Measurements from ENCODE around the gene PPP2R2C.

PPP2R2C gene

GRCh38 chr4:6395466-6396228 lies 76.8 kb downstream of the PPP2R2C start:
- no peak overlapping the region for H3K4me3 ChIP-seq (ENCODE audit: low read depth, low read length)
- no peak for DNase-seq (ENCODE audit: low read depth)
- TF ChIP-seq CTCF (IDR thresholded peaks at IDR 0.05; ENCODE audit: low read depth, low read length) = no peak
- TF ChIP-seq MAX (IDR thresholded peaks at IDR 0.05; ENCODE audit: low read depth, low read length) = no peak
- TF ChIP-seq POLR2A (IDR thresholded peaks at IDR 0.05; ENCODE audit: extremely low read depth, insufficient read length) = no peak
- no peak for TF ChIP-seq MYC (IDR thresholded peaks at IDR 0.05; ENCODE audit: low read depth, low read length)

GRCh38 chr4:6394671-6395081 lies 77.7 kb downstream of the PPP2R2C start:
- DNase-seq (ENCODE audit: low read depth) = no peak
- TF ChIP-seq CTCF (IDR thresholded peaks at IDR 0.05; ENCODE audit: low read depth, low read length) (no peak), MYC (IDR thresholded peaks at IDR 0.05; ENCODE audit: low read depth, low read length) (no peak), POLR2A (IDR thresholded peaks at IDR 0.05; ENCODE audit: extremely low read depth, insufficient read length) (no peak), MAX (IDR thresholded peaks at IDR 0.05; ENCODE audit: low read depth, low read length) (no peak)
- no peak overlapping the region for H3K4me3 ChIP-seq (ENCODE audit: low read depth, low read length)

- H3K4me3 ChIP-seq (ENCODE audit: low read depth, low read length) = no peak overlapping the region
- DNase-seq (ENCODE audit: low read depth) = no peak
- TF ChIP-seq MAX (IDR thresholded peaks at IDR 0.05; ENCODE audit: low read depth, low read length) (no peak), MYC (IDR thresholded peaks at IDR 0.05; ENCODE audit: low read depth, low read length) (no peak), POLR2A (IDR thresholded peaks at IDR 0.05; ENCODE audit: extremely low read depth, insufficient read length) (no peak), CTCF (IDR thresholded peaks at IDR 0.05; ENCODE audit: low read depth, low read length) (no peak)
Measured at GRCh38 chr4:6393544-6394475, 78.6 kb downstream of the PPP2R2C start.

- TF ChIP-seq POLR2A (IDR thresholded peaks at IDR 0.05; ENCODE audit: extremely low read depth, insufficient read length) = no peak
- no peak for TF ChIP-seq MAX (IDR thresholded peaks at IDR 0.05; ENCODE audit: low read depth, low read length)
- TF ChIP-seq CTCF (IDR thresholded peaks at IDR 0.05; ENCODE audit: low read depth, low read length) = no peak
- TF ChIP-seq MYC (IDR thresholded peaks at IDR 0.05; ENCODE audit: low read depth, low read length) = no peak
- no peak for DNase-seq (ENCODE audit: low read depth)
- H3K4me3 ChIP-seq (ENCODE audit: low read depth, low read length) = no peak overlapping the region
Measured at GRCh38 chr4:6393066-6393465, 79.3 kb downstream of the PPP2R2C start.

- TF ChIP-seq MYC (IDR thresholded peaks at IDR 0.05; ENCODE audit: low read depth, low read length) (no peak), CTCF (IDR thresholded peaks at IDR 0.05; ENCODE audit: low read depth, low read length) (no peak), MAX (IDR thresholded peaks at IDR 0.05; ENCODE audit: low read depth, low read length) (no peak), POLR2A (IDR thresholded peaks at IDR 0.05; ENCODE audit: extremely low read depth, insufficient read length) (no peak)
- DNase-seq (ENCODE audit: low read depth) = no peak
- H3K4me3 ChIP-seq (ENCODE audit: low read depth, low read length) = no peak overlapping the region
Measured at GRCh38 chr4:6392407-6392806, 80.0 kb downstream of the PPP2R2C start.

Measured in NB4 (cell line).